ENCODE measurements around the gene SH3BP5L. TPM values are rescaled to one million over a fixed set of nuclear protein-coding genes. Genes with fewer than 3 reads are reported as not detected.

The SH3BP5L gene
- total and polyA plus RNA-seq, 2 of the 13 experiments (the other 11 are each of a cell fraction or from before 2014, with no cell fraction given), result 10.3 to 14.9 TPM

DNA sequence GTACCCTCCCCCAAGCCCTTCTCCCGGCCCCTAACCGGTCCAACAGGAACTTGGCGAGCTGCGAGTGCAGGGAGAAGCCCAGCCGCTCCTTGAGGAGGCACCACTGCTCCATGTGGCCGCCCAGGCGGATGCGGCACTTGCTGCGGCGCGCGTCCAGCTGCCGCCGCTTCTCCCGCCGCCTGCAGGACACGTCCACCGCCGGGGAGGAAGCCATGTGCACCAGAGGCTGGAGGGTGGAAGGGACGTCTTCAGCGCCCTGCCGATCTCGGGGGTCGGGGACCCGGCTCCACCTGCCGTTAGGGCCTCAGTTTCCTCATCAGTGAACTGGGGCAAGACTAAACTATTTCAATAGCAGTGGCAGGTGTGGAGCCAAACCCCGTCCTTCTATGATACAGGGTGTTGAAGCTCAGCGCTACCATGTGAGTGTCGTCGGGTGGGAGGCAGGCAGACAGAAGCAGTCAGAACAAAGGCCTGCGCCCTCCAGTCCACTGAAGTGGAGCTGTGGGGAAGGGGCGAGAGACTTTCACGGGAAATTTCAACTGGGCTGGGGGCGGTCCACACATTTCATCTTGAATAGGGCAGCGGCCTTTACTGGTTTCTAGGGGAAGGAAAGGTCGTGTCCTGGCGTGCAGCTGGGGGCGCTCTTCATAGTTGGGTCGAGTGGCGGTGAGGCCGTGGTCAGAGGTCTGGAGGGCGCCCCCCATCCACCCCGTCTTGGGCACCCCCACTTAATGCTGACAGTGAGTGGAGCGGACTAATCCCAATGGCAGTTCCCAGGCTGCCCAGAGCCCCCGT, 32.6 kb upstream of the SH3BP5L start (continued):
- TF ChIP-seq ZNF660 (CRISPR knock-in tag; IDR thresholded peaks at IDR 0.05; ENCODE audit: borderline replicate concordance, low read depth) (no peak), HDAC6 (IDR thresholded peaks at IDR 0.05; ENCODE audit: low read depth, low read length) (no peak), MTF1 (CRISPR knock-in tag; IDR thresholded peaks at IDR 0.05) (no peak), JUND (CRISPR knock-in tag; IDR thresholded peaks at IDR 0.05) (no peak), EZH2 (conservative IDR thresholded peaks at IDR 0.05; ENCODE audit: low read depth, low read length) (no peak), KDM5B (CRISPR knock-in tag; IDR thresholded peaks at IDR 0.05; ENCODE audit: borderline replicate concordance) (peak; percentile 40; the same call in 1 of the 2 replicates), NFYC (CRISPR knock-in tag; IDR thresholded peaks at IDR 0.05) (no peak), TSC22D2 (CRISPR knock-in tag; IDR thresholded peaks at IDR 0.05; ENCODE audit: borderline replicate concordance) (no peak), MXI1 (IDR thresholded peaks at IDR 0.05; ENCODE audit: borderline replicate concordance, low read depth, low read length) (peak; percentile 7; the same call in 1 of the 3 replicates), IRF2 (CRISPR knock-in tag; IDR thresholded peaks at IDR 0.05) (no peak), REXO4 (CRISPR knock-in tag; IDR thresholded peaks at IDR 0.05; ENCODE audit: borderline replicate concordance) (no peak), MAF1 (CRISPR knock-in tag; IDR thresholded peaks at IDR 0.05; ENCODE audit: borderline replicate concordance) (no peak), REL (CRISPR knock-in tag; conservative IDR thresholded peaks at IDR 0.05) (no peak; the same call in 1 of the 2 replicates), ZNF562 (CRISPR knock-in tag; IDR thresholded peaks at IDR 0.05; ENCODE audit: borderline replicate concordance) (no peak)
- TF ChIP-seq, protein P1, sequence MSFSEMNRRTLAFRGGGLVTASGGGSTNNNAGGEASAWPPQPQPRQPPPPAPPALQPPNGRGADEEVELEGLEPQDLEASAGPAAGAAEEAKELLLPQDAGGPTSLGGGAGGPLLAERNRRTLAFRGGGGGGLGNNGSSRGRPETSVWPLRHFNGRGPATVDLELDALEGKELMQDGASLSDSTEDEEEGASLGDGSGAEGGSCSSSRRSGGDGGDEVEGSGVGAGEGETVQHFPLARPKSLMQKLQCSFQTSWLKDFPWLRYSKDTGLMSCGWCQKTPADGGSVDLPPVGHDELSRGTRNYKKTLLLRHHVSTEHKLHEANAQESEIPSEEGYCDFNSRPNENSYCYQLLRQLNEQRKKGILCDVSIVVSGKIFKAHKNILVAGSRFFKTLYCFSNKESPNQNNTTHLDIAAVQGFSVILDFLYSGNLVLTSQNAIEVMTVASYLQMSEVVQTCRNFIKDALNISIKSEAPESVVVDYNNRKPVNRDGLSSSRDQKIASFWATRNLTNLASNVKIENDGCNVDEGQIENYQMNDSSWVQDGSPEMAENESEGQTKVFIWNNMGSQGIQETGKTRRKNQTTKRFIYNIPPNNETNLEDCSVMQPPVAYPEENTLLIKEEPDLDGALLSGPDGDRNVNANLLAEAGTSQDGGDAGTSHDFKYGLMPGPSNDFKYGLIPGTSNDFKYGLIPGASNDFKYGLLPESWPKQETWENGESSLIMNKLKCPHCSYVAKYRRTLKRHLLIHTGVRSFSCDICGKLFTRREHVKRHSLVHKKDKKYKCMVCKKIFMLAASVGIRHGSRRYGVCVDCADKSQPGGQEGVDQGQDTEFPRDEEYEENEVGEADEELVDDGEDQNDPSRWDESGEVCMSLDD (CRISPR knock-in tag; IDR thresholded peaks at IDR 0.05; ENCODE audit: borderline replicate concordance), result 0 out of 2 replicates have a peak, but pooled peaks have one; percentile 32
- TF ChIP-seq, protein P2, sequence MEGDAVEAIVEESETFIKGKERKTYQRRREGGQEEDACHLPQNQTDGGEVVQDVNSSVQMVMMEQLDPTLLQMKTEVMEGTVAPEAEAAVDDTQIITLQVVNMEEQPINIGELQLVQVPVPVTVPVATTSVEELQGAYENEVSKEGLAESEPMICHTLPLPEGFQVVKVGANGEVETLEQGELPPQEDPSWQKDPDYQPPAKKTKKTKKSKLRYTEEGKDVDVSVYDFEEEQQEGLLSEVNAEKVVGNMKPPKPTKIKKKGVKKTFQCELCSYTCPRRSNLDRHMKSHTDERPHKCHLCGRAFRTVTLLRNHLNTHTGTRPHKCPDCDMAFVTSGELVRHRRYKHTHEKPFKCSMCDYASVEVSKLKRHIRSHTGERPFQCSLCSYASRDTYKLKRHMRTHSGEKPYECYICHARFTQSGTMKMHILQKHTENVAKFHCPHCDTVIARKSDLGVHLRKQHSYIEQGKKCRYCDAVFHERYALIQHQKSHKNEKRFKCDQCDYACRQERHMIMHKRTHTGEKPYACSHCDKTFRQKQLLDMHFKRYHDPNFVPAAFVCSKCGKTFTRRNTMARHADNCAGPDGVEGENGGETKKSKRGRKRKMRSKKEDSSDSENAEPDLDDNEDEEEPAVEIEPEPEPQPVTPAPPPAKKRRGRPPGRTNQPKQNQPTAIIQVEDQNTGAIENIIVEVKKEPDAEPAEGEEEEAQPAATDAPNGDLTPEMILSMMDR (CRISPR knock-in tag; IDR thresholded peaks at IDR 0.05), result peak; percentile 75
- TF ChIP-seq, protein P3, sequence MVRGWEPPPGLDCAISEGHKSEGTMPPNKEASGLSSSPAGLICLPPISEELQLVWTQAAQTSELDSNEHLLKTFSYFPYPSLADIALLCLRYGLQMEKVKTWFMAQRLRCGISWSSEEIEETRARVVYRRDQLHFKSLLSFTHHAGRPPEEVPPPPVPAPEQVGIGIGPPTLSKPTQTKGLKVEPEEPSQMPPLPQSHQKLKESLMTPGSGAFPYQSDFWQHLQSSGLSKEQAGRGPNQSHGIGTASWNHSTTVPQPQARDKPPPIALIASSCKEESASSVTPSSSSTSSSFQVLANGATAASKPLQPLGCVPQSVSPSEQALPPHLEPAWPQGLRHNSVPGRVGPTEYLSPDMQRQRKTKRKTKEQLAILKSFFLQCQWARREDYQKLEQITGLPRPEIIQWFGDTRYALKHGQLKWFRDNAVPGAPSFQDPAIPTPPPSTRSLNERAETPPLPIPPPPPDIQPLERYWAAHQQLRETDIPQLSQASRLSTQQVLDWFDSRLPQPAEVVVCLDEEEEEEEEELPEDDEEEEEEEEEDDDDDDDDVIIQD (CRISPR knock-in tag; IDR thresholded peaks at IDR 0.05; ENCODE audit: low read depth), result no peak
- TF ChIP-seq, protein P4, sequence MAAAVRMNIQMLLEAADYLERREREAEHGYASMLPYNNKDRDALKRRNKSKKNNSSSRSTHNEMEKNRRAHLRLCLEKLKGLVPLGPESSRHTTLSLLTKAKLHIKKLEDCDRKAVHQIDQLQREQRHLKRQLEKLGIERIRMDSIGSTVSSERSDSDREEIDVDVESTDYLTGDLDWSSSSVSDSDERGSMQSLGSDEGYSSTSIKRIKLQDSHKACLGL (CRISPR knock-in tag; IDR thresholded peaks at IDR 0.05), result no peak
- TF ChIP-seq, protein P5, sequence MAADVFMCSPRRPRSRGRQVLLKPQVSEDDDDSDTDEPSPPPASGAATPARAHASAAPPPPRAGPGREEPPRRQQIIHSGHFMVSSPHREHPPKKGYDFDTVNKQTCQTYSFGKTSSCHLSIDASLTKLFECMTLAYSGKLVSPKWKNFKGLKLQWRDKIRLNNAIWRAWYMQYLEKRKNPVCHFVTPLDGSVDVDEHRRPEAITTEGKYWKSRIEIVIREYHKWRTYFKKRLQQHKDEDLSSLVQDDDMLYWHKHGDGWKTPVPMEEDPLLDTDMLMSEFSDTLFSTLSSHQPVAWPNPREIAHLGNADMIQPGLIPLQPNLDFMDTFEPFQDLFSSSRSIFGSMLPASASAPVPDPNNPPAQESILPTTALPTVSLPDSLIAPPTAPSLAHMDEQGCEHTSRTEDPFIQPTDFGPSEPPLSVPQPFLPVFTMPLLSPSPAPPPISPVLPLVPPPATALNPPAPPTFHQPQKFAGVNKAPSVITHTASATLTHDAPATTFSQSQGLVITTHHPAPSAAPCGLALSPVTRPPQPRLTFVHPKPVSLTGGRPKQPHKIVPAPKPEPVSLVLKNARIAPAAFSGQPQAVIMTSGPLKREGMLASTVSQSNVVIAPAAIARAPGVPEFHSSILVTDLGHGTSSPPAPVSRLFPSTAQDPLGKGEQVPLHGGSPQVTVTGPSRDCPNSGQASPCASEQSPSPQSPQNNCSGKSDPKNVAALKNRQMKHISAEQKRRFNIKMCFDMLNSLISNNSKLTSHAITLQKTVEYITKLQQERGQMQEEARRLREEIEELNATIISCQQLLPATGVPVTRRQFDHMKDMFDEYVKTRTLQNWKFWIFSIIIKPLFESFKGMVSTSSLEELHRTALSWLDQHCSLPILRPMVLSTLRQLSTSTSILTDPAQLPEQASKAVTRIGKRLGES (CRISPR knock-in tag; IDR thresholded peaks at IDR 0.05; ENCODE audit: borderline replicate concordance), result no peak
